Measurements from ENCODE around the gene PTAR1. TPM values are rescaled to one million over a fixed set of nuclear protein-coding genes. Genes with fewer than 3 reads are reported as not detected.

PTAR1 gene
- total RNA-seq, 1 donor from 2014 or later = 59.7 TPM

GRCh38 chr9:69675563-69675962 lies 84.2 kb downstream of the PTAR1 start:
- H3K36me3 ChIP-seq (ENCODE audit: control insufficient read depth, insufficient read depth, low read length) = no peaks in the 10 kb centered on the region

DNA sequence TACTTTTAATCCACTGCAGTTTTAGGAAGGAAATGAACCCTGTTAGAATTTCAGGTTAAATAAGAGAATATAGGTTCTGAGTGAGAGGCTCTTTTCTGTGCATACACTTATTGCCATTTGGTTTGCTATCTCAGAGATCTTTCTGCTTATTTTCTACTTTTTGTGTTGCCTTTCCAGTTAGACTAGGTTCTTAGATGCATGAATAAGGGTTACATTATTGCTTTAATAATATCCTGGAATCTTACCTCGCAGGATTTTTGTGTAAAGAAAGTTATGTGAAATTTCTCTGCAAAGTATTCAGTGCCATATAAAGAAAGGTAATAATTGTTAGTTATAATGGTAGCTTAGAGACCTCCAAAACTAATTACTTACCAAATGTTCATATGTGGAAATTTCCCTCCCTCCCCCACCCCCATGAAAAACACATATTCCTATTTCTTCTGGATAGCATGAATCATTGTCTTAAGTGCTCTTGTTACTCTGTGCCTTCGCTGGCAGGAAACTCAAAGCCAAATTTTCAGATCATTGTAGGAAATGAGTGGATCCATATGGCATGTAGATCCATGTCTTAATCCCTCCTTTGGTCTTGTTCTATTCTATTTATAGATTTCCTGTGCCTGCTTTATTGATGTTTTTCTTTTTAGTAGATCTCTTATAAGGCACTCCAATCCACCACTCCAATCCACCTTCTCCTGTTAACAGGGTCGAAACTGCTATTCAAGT lies 84.9 kb downstream of the PTAR1 start:
- Histone ChIP-seq H3K4me3 (ENCODE audit: low read depth, low read length) (no peak overlapping the region), H3K36me3 (ENCODE audit: control insufficient read depth, insufficient read depth, low read length) (no peaks in the 10 kb centered on the region), H3K27me3 (ENCODE audit: control insufficient read depth, insufficient read depth, low read length) (peaks cover 7% of the 10 kb centered on the region)
- DNase-seq (ENCODE audit: low read depth) = no peak
- TF ChIP-seq CTCF (IDR thresholded peaks at IDR 0.05; ENCODE audit: insufficient read depth, low read length, poor library complexity, severe bottlenecking) = no peak

More at GRCh38 chr9:69675563-69675962, 84.2 kb downstream of the PTAR1 start:
- no peak for DNase-seq (ENCODE audit: low read depth)
- TF ChIP-seq CTCF (IDR thresholded peaks at IDR 0.05; ENCODE audit: insufficient read depth, low read length, poor library complexity, severe bottlenecking) = no peak
- H3K4me3 ChIP-seq (ENCODE audit: low read depth, low read length) = no peak overlapping the region
- H3K27me3 ChIP-seq (ENCODE audit: control insufficient read depth, insufficient read depth, low read length) = peaks cover 7% of the 10 kb centered on the region

GRCh38 chr9:69674112-69674685 lies 85.6 kb downstream of the PTAR1 start:
- H3K36me3 ChIP-seq (ENCODE audit: control insufficient read depth, insufficient read depth, low read length) = no peaks in the 10 kb centered on the region
- peaks cover 7% of the 10 kb centered on the region for H3K27me3 ChIP-seq (ENCODE audit: control insufficient read depth, insufficient read depth, low read length)
- DNase-seq (ENCODE audit: low read depth) = no peak
- no peak for TF ChIP-seq CTCF (IDR thresholded peaks at IDR 0.05; ENCODE audit: insufficient read depth, low read length, poor library complexity, severe bottlenecking)
- H3K4me3 ChIP-seq (ENCODE audit: low read depth, low read length) = no peak overlapping the region

DNA sequence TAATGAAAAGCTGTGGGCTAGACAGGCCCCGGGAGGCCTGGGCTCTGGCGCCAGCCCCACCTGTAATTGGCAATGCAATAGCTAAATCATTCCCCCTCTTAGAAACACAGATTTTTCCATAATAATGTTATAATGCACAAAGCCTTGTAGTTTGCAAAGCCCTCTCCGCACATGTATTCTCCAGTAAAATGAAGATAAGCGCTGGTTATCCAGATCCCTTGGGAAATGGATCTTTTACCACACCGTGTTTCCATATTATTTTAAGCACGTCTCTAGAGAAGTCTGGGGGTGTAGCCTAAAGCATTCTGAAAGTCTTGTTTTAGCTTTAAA lies 86.5 kb downstream of the PTAR1 start:
- no peak for DNase-seq (ENCODE audit: low read depth)
- TF ChIP-seq CTCF (IDR thresholded peaks at IDR 0.05; ENCODE audit: insufficient read depth, low read length, poor library complexity, severe bottlenecking) = no peak
- H3K27me3 ChIP-seq (ENCODE audit: control insufficient read depth, insufficient read depth, low read length) = peaks cover 7% of the 10 kb centered on the region
- H3K4me3 ChIP-seq (ENCODE audit: low read depth, low read length) = peak overlapping the region; percentile 69
- H3K36me3 ChIP-seq (ENCODE audit: control insufficient read depth, insufficient read depth, low read length) = no peaks in the 10 kb centered on the region

DNA sequence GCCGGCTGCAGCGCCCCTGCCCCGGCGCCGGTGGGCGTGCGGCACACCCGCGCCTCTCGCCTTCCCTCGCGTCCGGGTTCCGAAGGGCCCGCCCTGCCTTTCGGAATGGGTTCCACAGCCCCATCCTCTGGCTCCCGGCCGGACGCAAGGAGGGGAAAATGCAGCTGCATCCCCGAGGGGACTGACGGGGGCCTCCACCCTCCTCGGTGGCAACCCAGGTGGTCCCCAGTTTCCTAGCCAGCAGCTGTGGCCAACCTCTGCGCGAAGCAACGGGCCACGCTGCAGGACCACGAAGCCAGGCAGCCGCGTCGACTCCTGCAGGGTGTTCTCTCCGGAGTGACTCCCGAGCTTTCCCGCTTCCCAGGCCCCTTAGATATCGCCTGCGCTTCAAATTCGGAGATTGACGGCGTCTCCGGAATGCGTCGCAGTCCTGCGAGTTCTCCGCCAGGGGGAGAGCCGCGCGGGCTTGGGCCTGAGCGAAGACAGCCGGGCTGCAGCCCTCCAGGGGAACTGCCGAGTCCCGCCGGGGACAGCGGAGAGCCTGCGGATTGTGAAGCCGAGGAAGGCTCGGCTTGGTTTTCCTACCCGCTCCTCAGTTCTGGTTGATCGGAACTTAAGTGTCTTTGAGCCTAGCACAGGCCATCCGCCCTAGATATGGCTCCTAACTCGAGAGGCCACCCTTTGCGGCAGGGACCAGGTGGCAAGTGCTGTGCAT lies 87.1 kb downstream of the PTAR1 start:
- H3K4me3 ChIP-seq (ENCODE audit: low read depth, low read length) = peak overlapping the region; percentile 69
- H3K27me3 ChIP-seq (ENCODE audit: control insufficient read depth, insufficient read depth, low read length) = peaks cover 7% of the 10 kb centered on the region
- DNase-seq (ENCODE audit: low read depth) = peak; percentile 44
- TF ChIP-seq CTCF (IDR thresholded peaks at IDR 0.05; ENCODE audit: insufficient read depth, low read length, poor library complexity, severe bottlenecking) = peak; percentile 91
- no peaks in the 10 kb centered on the region for H3K36me3 ChIP-seq (ENCODE audit: control insufficient read depth, insufficient read depth, low read length)

All from kidney epithelial cell (primary cell).